Upper lobe of left lung (tissue), 6 donors: ENCODE measurements around the gene BIRC3. TPM values are rescaled to one million over a fixed set of nuclear protein-coding genes. Genes with fewer than 3 reads are reported as not detected.
"Not testable (repeated sequence)": the region's sequence is repeated elsewhere in the genome, so short reads cannot be mapped to it uniquely, and the experiment has no call there.

Source experiments
- ATAC-seq, 2 donors: fragments of 200-7000 bp; cut with Tn5 transposase; one replicate each; pipeline ENCODE4 v1.9.1; 2022; ENCODE audit warnings: mild to moderate bottlenecking in 2 of 2, moderate library complexity in 2 of 2; ENCODE audit not compliant: low FRiP score in 2 of 2
- DNase-seq, 2 donors: peaks; one replicate each; pipeline ENCODE4 v3.0.0-alpha.2; 2019 to 2020
- H3K27ac ChIP-seq, 4 donors: fragments of 200-600 bp; sonication (generic); one replicate each; pipeline ENCODE4 v1.5.1; 2016 to 2019
- H3K27me3 ChIP-seq, 4 donors: fragments of 200-600 bp; sonication (generic); one replicate each; pipeline ENCODE4 v1.5.1; 2017 to 2019
- H3K36me3 ChIP-seq, 4 donors: fragments of 200-600 bp; sonication (generic); one replicate each; pipeline ENCODE4 v1.5.1; 2016 to 2019
- H3K4me1 ChIP-seq, 4 donors: fragments of 200-600 bp; sonication (generic); one replicate each; pipeline ENCODE4 v1.5.1; 2018 to 2019
- H3K4me3 ChIP-seq, 4 donors: fragments of 200-600 bp; sonication (generic); one replicate each; pipeline ENCODE4 v1.5.1; 2017 to 2019; ENCODE audit warnings: mild to moderate bottlenecking in 2 of 4, moderate library complexity in 1 of 4
- H3K9me3 ChIP-seq, 4 donors: fragments of 200-600 bp; sonication (generic); one replicate each; pipeline ENCODE4 v1.5.1; 2018 to 2019
- EP300 ChIP-seq, 4 donors: sonication (generic); formaldehyde crosslinking; IDR thresholded peaks; one replicate each; pipeline ENCODE4 v1.5.1; 2017; ENCODE audit warnings: antibody characterized with exemption in 4 of 4, control low read depth in 2 of 4
- POLR2A ChIP-seq, 4 donors: fragments of 450-650 bp; IDR thresholded peaks; one replicate each; pipeline ENCODE4 v1.5.1; 2016 to 2017; ENCODE audit warnings: antibody characterized with exemption in 4 of 4, mild to moderate bottlenecking in 2 of 4
- POLR2AphosphoS5 ChIP-seq, 2 donors: sonication (generic); formaldehyde crosslinking; IDR thresholded peaks; one replicate each; pipeline ENCODE4 v1.5.1; 2017; ENCODE audit warnings: antibody characterized with exemption in 2 of 2
- WGBS, 2 donors: methylation state at CpG; one replicate each; pipeline ENCODE4 v1.1.5; 2017 to 2018; 5-methylcytosine and 5-hydroxymethylcytosine counted together
- total RNA-seq, 6 donors: library from RNA; depleted of rRNA in 4 of 6; stranded (reverse); fragments of >200 nt in 4 of 6; gene quantifications; one replicate each; pipeline versions ENCODE4 v1.1.0 to v1.2.1, GENCODE V29; 2016 to 2021
- TF ChIP-seq, protein P1 (sequence below), 6 experiments: fragments of 450-650 bp in 4 of 6; fragments of 200-600 bp in 2 of 6; sonication (generic) in 2 of 6; IDR thresholded peaks; one replicate each; pipeline ENCODE4 v1.5.1; 2016 to 2019; ENCODE audit warnings: antibody characterized with exemption in 6 of 6
- donor health status: DM: no; HTN: no; CAD: no; lungs with moderate emphysema.
- donor health status: DM: no; HTN: yes; CAD: no; lungs with severe emphysema.

Gene BIRC3
- total RNA-seq, 6 donors from 2014 or later, result 8.8 to 39.5 (median 19.1) TPM

DNA sequence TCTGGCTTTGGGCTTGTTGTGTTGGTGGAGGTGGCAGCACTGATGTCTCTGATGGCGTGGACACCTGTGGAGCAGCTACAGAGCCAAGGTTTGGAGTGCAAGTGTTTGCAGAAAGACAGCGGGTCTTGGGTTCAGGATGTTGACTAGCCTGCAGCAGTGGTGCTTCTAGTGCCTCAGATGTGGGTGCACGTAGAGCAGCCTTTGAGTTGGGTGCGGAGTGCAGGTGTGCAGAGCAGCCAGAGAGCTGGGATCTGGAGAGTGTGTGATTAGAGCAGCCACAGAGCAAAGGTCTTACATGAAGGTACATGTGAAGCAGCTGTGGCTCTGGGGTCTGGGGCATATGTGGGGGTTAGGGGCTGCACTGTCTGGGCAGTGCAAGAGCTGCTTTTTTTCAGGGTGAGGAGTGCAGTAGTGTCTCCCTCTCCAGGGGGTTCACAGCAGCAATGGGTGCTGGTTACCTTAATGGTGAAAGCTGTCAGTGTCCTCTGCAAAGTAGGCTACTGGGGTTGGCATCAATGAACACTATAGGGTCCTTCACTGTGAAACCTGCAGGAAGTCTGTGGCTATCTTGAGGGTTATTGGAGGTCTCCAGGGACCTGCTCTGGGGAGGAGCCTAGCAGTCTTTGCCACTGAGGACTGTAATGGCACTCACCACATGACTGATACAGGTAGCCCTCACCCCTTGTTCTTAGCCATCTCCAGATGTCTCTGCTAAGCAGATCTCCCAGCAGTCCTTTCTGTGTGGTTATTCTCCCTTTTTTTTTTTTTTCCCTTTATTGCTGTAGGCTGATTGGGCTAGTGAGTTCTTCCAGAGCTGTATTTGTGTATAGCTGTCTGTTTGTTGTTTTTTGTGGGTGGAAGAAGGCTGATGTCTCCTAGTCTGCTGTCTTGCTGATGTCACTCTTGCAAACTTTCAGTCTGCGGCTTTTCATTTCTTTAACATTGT is 44.1 kb downstream of the BIRC3 start:
- DNase-seq, result no peak
- no peaks in the 10 kb centered on the region for H3K9me3 ChIP-seq
- TF ChIP-seq POLR2AphosphoS5 (IDR thresholded peaks at IDR 0.05) (no peak), POLR2A (IDR thresholded peaks at IDR 0.05) (no peak), EP300 (IDR thresholded peaks at IDR 0.05) (no peak)
- TF ChIP-seq, protein P1, sequence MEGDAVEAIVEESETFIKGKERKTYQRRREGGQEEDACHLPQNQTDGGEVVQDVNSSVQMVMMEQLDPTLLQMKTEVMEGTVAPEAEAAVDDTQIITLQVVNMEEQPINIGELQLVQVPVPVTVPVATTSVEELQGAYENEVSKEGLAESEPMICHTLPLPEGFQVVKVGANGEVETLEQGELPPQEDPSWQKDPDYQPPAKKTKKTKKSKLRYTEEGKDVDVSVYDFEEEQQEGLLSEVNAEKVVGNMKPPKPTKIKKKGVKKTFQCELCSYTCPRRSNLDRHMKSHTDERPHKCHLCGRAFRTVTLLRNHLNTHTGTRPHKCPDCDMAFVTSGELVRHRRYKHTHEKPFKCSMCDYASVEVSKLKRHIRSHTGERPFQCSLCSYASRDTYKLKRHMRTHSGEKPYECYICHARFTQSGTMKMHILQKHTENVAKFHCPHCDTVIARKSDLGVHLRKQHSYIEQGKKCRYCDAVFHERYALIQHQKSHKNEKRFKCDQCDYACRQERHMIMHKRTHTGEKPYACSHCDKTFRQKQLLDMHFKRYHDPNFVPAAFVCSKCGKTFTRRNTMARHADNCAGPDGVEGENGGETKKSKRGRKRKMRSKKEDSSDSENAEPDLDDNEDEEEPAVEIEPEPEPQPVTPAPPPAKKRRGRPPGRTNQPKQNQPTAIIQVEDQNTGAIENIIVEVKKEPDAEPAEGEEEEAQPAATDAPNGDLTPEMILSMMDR (IDR thresholded peaks at IDR 0.05), result no peak
- H3K4me1 ChIP-seq, result peaks cover 0 to 4% (median 0%) of the 10 kb centered on the region in 4 donors
- no peaks in the 10 kb centered on the region for H3K27me3 ChIP-seq
- H3K4me3 ChIP-seq, result no peak overlapping the region
- ATAC-seq, result peak in 1 of 2 donors; percentile 59
- no peak overlapping the region for H3K27ac ChIP-seq
- WGBS, 2 donors, result 96 to 100% methylated on average over 5 of the region's 5 CpGs
- peaks cover 16 to 73% (median 41%) of the 10 kb centered on the region in 4 donors for H3K36me3 ChIP-seq

DNA sequence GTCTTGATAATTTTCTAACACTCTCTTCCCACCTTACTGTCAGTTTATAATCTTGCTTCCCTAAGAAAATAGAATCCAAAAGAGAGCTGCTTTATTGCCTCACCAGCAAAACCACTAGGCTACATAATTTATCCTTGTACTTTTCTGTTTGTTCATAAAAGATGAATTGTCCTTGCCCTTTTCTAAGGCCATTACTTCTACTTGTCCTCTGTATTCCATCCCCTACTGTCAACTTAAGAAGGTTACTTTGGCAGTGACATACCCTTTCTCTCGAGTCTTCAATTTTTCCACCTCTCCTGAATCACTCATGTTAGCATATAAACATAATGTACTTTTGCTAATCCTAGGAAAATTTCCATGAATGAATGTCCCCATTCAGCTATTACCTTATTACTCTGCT is 47.7 kb downstream of the BIRC3 start:
- Histone ChIP-seq H3K4me1 (peaks cover 0 to 3% (median 0%) of the 10 kb centered on the region in 4 donors), H3K9me3 (no peaks in the 10 kb centered on the region), H3K4me3 (no peak overlapping the region), H3K27ac (no peak overlapping the region), H3K27me3 (no peaks in the 10 kb centered on the region), H3K36me3 (peaks cover 16 to 88% (median 48%) of the 10 kb centered on the region in 4 donors)
- TF ChIP-seq EP300 (IDR thresholded peaks at IDR 0.05) (no peak), POLR2A (IDR thresholded peaks at IDR 0.05) (no peak)
- TF ChIP-seq, protein P1 (IDR thresholded peaks at IDR 0.05), result no peak
- no peak for ATAC-seq
- WGBS, 2 donors, result 79 to 84% methylated on average over 1 of the region's 1 CpG
- DNase-seq, result no peak

DNA sequence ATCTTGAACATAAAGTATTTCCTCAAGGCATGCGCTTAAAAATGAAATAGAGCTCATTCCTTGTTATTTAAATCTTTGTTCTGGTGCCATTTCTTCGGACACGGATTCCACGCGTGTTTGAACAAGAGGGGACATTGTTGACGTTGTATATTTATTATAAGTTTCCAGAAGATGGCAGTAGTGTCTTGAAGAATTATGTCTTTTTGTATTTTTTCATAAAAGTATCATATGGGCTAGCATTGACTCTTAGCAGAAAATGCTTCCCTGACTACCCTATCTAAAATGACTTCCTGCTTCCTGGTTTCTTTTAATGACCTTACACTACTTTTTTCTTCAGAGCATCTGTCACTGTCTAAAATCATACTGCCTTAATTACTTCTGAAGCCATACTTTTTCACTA is 50.1 kb downstream of the BIRC3 start:
- no peak overlapping the region for H3K27ac ChIP-seq
- 24 to 33% methylated on average over 6 of the region's 6 CpGs for WGBS, 2 donors

DNA sequence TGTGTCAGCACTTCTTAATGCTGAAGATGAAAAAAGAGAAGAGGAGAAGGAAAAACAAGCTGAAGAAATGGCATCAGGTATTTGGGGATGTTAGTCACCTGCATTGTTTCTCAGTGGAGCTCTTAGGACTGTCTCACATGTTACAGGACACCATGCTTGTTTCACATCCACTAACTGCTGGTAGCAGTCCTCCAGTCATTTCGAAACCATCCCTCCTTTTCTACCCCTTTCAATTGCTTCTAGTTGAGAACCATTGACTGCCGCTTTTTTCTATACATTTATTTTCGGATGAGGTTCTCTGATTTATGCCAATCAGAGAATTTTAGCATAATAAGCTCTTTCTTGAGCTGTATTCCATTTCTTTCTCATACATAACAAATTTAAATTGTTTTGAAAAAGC is 51.2 kb downstream of the BIRC3 start:
- Histone ChIP-seq H3K9me3 (no peaks in the 10 kb centered on the region), H3K27ac (no peak overlapping the region), H3K36me3 (peaks cover 10 to 55% (median 29%) of the 10 kb centered on the region in 4 donors), H3K4me3 (no peak overlapping the region), H3K4me1 (peaks cover 0 to 3% (median 0%) of the 10 kb centered on the region in 4 donors), H3K27me3 (no peaks in the 10 kb centered on the region)
- TF ChIP-seq, protein P1 (IDR thresholded peaks at IDR 0.05), result no peak
- TF ChIP-seq POLR2AphosphoS5 (IDR thresholded peaks at IDR 0.05), result no peak
- no peak for TF ChIP-seq EP300 (IDR thresholded peaks at IDR 0.05)
- no peak for TF ChIP-seq POLR2A (IDR thresholded peaks at IDR 0.05)
- ATAC-seq (no peak), DNase-seq (no peak)
- 93 to 94% methylated on average over 3 of the region's 3 CpGs for WGBS, 2 donors

More for the DNA sequence above, 50.1 kb downstream of the BIRC3 start:
- TF ChIP-seq POLR2AphosphoS5 (IDR thresholded peaks at IDR 0.05) (no peak), POLR2A (IDR thresholded peaks at IDR 0.05) (no peak), EP300 (IDR thresholded peaks at IDR 0.05) (no peak)
- TF ChIP-seq, protein P1 (IDR thresholded peaks at IDR 0.05), result no peak
- peaks cover 0 to 3% (median 0%) of the 10 kb centered on the region in 4 donors for H3K4me1 ChIP-seq
- H3K27me3 ChIP-seq, result no peaks in the 10 kb centered on the region
- no peak for ATAC-seq
- peaks cover 14 to 66% (median 35%) of the 10 kb centered on the region in 4 donors for H3K36me3 ChIP-seq
- H3K4me3 ChIP-seq, result no peak overlapping the region
- no peak for DNase-seq
- H3K9me3 ChIP-seq, result no peaks in the 10 kb centered on the region

DNA sequence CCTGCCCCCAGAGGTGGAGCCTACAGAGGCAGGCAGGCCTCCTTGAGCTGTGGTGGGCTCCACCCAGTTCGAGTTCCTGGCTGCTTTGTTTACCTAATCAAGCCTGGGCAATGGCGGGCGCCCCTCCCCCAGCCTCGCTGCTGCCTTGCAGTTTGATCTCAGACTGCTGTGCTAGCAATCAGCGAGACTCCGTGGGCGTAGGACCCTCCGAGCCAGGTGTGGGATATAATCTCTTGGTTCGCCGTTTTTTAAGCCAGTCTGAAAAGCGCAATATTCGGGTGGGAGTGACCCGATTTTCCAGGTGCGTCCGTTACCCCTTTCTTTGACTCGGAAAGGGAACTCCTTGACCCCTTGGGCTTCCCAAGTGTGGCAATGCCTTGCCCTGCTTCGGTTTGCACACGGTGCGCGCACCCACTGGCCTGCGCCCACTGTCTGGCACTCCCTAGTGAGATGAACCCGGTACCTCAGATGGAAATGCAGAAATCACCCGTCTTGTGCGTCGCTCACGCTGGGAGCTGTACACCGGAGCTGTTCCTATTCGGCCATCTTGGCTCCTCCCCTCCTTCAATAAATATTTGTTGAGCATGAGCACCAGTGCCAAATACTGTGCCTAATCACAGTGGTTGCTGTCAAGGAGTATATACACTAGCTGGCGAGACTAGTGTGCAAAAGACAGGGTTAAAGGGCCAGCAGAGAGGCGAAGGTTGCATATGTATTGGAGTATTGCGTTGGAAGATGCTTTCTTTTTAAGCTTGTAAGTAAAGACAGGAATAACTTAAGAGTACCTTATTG is 57.5 kb downstream of the BIRC3 start:
- H3K4me3 ChIP-seq, H3K27me3 ChIP-seq, H3K27ac ChIP-seq, ATAC-seq, H3K9me3 ChIP-seq: not testable (repeated sequence)
- peaks cover 0 to 10% (median 3%) of the 10 kb centered on the region in 4 donors for H3K4me1 ChIP-seq
- 84 to 90% methylated on average over 21 to 31 of the region's 31 CpGs for WGBS, 2 donors
- peak in 1 of 2 donors; percentile 43 for DNase-seq
- H3K36me3 ChIP-seq, result peaks cover 12 to 42% (median 20%) of the 10 kb centered on the region in 4 donors
